Stimulated activated CD8-positive, alpha-beta memory T cell treated with anti-CD3 and anti-CD28 coated beads, Interleukin-4, amount 100 ng/mL, for 1 hour (primary cell): ENCODE data around the gene CTDSPL.

Source experiments
- DNase-seq, 2 donors: peaks; one replicate each; pipeline ENCODE4 v3.0.0-alpha.2; 2020; ENCODE audit warnings: low read depth in 2 of 2, low spot score in 1 of 2

Gene CTDSPL

DNA sequence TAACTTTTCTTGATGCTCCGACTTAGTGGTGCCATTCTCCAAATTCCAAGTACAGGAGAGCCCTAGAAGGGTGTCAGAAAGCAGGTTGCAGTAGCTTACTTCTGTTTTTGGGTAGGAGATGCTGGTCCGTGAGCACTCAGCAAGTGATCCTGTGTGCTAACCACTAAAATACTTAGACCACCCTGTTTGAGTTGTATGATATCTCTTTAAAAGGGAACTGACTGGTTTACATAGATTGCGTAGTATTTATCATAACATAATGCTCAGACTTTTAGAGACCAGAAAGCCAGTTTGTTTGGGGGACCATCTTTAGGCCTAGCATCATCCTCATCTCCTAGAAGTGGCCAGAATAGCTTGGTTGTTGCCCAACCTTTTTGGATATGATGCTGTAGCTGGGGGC is 26.7 kb downstream of the CTDSPL start:
- DNase-seq, result no peak

DNA sequence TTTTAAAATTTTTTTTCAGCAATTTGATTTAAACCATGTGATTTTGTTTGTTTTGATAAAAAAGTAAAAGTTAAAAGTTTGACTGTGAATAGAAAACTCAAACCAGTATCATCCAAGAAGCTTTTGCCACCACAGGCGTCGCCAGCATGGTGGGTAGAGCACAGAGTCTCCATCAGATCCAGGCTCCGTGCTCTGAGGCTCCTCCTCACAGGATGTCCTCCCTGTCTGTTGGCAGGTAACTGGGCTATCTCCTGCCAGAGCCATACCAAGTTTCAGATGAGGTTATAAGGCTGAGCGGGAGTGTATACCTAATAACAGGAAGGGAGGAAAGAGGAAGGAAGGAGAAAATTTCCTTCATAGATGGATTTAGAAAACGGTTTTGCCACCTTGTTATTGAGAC is 28.8 kb downstream of the CTDSPL start:
- DNase-seq, result no peak

DNA sequence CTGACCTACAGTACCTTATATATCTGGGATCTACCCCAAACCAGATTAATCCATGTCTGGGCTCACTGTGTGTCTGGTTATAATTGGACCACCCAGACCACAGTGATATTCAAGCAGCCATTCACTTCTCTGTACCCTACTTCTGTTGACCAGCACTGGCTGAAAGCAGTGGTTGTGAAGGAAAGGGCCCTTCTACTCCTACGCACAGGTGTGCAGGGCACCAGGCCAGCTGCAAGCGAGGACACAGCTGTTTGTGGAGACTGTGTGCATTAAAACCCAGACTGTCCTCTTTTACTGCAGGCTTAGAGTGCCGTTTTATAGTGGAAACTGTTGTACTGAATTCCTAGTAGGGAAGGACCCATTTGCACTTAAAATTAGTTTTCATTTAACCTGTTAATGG is 29.5 kb downstream of the CTDSPL start:
- DNase-seq, result no peak

DNA sequence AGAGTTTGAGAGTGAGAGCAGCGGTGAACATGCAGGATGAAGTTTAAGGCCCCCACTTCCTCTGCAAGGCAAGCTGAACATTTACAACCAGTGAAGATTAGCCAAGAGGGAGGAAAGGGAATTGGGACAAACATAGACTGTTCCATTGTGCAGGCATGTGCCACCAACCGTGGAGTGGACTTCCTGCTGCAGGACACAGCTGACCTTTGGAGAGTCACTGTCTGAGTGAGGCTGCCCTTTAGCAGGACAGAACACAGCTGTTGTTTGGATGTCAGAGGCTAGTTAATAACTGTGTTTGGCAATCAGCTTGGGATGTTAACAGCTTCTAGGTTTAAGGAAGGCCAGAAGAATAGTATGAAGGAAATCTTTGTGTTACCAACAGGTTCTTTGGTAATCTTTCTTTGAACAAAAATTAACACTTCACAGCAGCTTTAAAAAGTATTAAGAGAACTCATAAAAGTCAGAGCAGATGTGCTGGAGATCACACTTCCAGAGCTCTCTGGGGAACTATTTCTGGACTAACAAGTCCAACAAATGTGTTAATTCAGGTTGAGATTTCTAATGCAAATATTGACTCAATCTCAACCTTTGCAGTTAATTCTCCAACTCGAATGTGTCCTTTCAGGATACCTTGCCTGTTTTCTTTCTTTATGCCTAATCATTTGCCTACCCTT is 31.4 kb downstream of the CTDSPL start:
- DNase-seq, result no peak

DNA sequence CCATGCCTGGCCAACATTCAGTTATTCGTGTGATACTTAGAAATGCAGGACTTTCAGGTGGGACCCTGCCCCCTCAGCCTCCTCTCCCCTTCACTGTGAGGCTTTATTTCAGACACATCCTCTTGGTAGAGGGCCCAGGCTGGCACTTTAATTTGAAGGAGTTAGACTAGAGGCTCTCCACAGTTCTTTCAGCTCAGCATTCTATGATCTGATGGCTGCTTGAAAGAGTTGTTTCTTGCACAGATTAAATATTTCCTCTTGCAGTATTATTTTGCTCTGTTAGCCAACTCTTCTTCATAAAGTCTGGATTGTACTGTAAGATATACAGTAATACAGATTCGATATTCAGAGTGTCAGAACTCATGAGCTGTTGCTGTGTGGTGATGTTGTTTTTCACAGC is 35.1 kb downstream of the CTDSPL start:
- DNase-seq, result no peak

DNA sequence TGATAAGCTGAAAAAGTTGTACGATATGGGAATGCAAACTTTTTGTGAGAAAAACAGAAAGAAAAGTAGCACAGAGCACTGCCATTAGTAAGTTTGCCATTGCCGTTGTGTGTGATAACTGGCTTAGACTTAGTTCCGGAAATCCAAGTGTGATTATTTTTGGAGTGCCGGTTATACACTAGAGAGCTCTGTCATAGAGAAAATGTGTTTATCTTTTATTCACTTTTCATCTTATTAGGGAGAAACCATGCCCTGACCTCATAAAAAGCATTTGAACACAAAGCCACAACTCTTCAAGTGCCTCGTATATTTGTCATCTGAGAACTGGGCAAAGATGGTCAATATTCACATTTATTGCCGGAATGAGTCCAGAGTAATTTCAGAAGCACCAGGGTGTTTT is 36.1 kb downstream of the CTDSPL start:
- no peak for DNase-seq

DNA sequence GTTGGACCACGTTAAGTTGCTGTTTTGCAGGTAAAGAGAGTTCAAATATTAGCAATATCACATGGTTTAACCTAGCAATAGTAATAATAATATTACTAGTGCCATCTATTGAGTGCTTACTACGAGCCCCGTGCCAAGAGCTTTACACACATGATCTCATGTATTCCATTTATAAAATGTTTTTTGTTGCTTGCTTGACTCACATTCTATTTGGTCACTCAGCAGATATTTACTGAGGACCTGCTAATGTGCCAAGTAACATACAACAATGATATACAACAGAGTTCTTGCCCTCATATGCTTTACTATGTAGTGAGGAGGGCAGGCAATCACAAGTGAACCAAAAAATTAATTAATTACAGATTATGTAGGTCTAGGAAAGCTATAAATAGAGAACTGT is 36.7 kb downstream of the CTDSPL start:
- DNase-seq, result no peak

DNA sequence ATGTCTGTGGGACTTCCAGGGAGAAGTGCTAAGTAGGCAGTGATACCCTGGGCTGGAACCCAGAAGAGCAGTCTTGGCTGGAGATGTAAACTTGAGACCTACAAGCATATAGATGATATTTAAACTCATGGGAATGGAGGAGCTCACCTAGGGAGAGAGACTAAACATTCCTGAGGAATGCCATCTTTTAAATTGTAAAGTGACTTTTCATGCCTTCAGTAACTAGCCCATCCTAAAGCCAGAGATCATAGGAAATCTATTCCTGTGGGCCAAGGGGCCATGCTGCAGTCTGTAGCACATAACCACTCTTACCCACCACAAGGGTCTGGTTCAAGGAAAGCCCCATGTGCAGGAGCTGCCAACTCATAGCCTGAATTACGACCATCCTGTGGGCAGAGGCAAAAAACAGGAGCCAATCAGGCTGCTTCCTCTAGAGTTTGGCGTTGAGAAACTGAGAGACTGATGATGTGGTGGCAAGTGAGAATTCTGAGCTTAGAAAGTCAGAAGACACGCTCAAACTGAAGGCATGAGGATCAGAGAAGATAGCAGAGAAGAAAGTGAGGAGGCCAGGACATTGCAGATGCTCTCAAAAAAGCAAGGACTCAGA is 37.5 kb downstream of the CTDSPL start:
- no peak for DNase-seq

- no peak for DNase-seq
These were observed 38.1 kb downstream of the CTDSPL start for GRCh38 chr3:37899711-37900306.

GRCh38 chr3:37901721-37902120 is 40.0 kb downstream of the CTDSPL start:
- DNase-seq, result no peak

- no peak for DNase-seq
These were observed 41.0 kb downstream of the CTDSPL start for GRCh38 chr3:37902674-37903073.

GRCh38 chr3:37903320-37903719 is 41.6 kb downstream of the CTDSPL start:
- DNase-seq, result no peak

DNA sequence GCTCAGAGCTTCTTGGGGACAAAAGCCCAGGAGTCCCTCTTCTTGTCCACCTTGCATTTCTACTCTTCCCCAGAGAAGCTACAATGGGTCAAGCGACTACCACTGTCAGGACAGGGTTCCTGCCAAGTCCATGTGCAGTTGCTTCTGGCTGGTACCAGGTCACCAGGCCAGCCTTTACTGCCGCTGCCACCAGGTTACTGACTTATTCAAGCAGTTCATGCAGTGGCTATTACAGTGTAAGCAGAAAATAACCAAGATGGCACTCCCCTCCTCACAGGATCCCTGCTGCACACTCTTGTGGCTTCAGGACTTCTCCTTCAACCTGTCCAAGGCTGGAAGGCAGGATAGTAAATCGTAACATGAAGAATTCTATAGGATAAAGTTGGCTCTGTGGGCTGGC is 42.1 kb downstream of the CTDSPL start:
- DNase-seq, result no peak

DNA sequence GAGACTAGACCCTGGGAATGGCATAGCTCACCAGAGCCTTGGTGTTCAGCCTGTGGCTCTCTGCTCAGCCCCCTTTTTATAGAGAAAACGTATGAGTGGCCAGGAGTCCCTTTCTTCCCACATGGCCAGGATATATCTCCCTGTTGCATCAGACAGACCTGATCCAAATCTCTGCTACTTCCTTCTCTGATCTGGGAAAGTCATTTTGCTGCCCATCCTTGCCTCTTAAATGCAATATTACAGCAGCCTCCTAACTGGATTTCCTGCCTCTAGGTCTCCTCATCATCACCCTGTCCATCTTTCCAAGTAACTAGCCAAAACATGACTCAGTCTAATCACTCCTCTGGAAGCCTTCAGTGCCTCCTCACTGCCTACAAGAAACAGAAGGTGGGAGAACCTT is 42.9 kb downstream of the CTDSPL start:
- no peak for DNase-seq

DNA sequence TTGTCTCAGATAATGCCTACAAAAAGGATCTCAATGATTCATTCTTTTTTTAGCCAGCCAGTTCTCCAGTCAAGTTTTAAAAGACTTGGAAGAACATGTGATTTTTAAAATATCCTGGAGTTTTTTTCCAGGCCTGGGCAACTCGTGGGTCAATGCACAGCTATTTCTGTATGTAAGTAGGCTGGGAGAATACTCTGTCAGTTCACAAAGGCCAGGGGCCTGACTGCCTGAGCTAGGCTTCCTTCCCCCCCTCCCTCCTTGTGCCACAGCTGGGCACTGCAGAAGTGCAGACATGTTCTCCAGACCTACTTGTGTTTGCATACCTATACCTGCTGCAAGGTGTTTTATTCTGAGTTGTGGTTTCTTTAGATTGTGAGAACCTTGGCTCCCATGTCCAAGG is 43.7 kb downstream of the CTDSPL start:
- no peak for DNase-seq

DNA sequence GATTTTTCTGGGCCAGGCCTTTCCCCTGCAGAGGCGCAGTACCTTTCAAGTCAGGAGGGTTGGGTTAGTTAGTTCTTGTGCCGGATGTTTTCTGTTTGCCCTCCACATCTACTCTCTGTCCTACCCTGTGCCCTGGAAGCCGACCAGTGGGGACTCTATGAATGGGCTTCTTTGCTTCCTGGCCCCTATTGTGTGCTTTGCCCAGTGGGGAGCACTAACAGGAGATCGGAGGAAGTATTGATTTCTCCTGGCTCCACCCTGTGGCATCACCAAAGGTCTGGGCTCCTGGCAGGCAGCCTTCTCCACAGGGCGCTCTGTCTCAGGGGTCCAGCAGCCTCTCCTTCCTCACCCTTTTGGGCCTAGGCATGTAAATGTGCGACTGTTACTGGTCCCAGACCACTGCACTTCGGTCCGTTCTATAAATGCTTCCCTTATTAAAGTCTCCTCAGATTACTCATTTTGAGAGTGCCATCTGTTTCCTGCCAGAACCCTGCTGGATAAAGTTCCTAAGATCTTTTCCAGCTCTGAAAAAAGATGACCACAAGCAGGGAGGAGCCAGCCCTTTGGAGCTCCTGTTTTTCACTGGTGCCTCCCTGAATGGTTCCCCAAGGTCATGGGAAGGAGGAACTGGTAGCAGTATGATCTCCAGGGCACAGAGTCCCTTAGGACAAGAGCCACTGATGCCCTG is 44.5 kb downstream of the CTDSPL start:
- no peak for DNase-seq

GRCh38 chr3:37906734-37907282 is 45.1 kb downstream of the CTDSPL start:
- no peak for DNase-seq

DNA sequence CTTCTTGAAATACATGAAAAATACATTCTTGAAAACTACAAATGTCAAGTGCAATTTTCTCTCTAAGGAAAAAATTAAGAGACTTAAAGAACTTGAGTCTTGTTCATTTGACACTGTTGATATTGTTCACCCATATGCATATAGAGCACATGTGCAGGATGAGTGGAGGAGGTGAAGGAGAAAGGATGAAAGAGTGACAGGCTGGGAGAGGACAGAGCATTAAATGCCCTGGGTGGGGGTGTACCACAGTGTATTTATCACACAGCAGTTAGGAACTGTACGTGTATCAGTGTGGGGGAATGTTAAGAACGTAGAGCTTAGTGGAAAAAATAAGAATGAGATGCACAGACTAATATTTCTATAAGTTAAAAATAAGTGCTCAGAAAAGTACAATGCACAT is 45.7 kb downstream of the CTDSPL start:
- no peak for DNase-seq

DNA sequence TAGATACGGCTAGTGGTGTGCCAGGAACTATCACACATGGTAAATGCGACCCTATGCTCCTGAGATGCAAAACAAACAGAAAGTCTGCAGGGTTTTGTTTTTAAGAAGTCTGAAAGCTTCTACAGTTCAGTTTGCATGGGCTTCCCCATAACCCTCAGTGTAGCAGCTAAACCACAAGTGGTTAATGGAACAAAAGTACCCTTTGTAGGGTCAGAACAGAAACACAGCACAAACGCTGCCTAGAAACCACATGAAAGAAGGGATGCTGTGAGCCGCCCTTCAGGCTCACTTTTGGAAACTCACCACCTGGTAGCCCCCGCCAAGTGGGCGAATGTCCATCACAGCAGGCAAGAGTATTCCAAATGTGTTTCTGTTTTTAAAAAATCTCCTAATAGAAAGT is 46.2 kb downstream of the CTDSPL start:
- no peak for DNase-seq

DNA sequence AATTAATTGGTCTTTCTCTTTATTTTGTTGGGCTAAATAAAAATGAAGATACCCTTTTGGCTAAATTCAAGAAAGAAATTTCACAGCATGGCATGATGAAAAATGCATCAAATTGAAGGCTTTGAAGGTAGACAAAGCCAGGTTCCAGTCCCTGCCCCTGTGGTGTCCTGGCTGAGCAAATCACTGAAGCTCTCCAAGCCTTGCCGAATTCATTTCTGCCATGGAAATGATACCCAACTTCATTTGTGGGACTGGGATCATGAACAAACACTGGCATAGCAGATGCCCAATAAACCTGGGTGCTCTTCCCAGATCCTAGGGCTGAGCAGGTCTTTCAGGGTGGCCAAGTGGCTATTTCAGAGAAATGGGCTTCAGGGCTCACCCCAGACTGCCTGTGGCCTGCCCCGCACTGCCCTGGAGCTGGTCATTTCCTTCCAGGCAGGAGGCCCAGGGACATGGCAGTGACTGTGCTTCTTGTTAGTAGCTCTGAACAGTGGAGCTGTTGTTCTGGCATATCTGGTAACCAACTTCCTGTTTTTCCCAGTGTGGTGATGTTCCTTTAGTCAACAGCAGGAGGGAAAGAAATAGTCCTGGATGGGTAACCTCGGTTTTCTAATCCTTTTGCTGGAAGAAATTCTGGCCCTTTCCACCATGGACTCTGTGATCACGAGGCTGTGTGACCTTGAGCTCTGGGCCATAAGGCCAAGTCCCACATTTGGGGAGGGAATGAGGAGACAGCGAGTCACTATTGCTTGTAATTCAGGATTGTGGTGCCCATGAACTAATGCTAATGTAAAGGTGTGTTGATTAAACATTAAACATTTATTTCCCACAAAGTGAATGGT is 47.6 kb downstream of the CTDSPL start:
- no peak for DNase-seq
